Tibial artery (tissue), 4 donors: ENCODE results near the gene METTL27.
A peak's percentile ranks its signal among the peaks of the same experiment; 100 is the strongest.

Source experiments
- DNase-seq, 2 donors: peaks; one replicate each; pipeline ENCODE4 v3.0.0-alpha.2; 2019
- H3K27ac ChIP-seq, 2 donors: fragments of 200-600 bp; sonication (generic) in 1 of 2; 1 replicate in 1 of 2; 2 replicates in 1 of 2; pipeline ENCODE4 v1.5.1; 2018 to 2019; ENCODE audit warnings: mild to moderate bottlenecking in 1 of 2
- H3K27me3 ChIP-seq, 2 donors: fragments of 200-600 bp; sonication (generic) in 1 of 2; one replicate each; pipeline versions ENCODE4 v1.5.1 to v1.6.0; 2016 to 2019
- H3K36me3 ChIP-seq, 3 donors: fragments of 200-600 bp; sonication (generic) in 2 of 3; one replicate each; pipeline ENCODE4 v1.5.1; 2016 to 2019; ENCODE audit warnings: mild to moderate bottlenecking in 2 of 3
- H3K4me1 ChIP-seq, 4 donors: fragments of 200-600 bp; sonication (generic) in 2 of 4; 1 replicate in 3 of 4; 2 replicates in 1 of 4; pipeline ENCODE4 v1.5.1; 2016 to 2019
- H3K4me3 ChIP-seq, 2 donors: fragments of 200-600 bp; sonication (generic) in 1 of 2; 1 replicate in 1 of 2; 2 replicates in 1 of 2; pipeline ENCODE4 v1.5.1; 2018 to 2019; ENCODE audit warnings: mild to moderate bottlenecking in 2 of 2
- H3K9me3 ChIP-seq, 3 donors: fragments of 200-600 bp; sonication (generic) in 1 of 3; one replicate each; pipeline ENCODE4 v1.5.1; 2016 to 2019
- intact Hi-C: fragments of 100-400 bp; cut with DNase I; formaldehyde crosslinking; loops from one replicate; pipeline ENCODE4 v1.15.0; 2023; ENCODE audit warnings: low total_unique reads
- TF ChIP-seq, protein P1 (sequence below), 2 experiments: fragments of 200-600 bp in 1 of 2; fragments of 450-650 bp in 1 of 2; IDR thresholded peaks; one replicate each; pipeline ENCODE4 v1.5.1; 2017 to 2019; ENCODE audit warnings: antibody characterized with exemption in 2 of 2, mild to moderate bottlenecking in 1 of 2, moderate library complexity in 1 of 2

METTL27 gene

DNA sequence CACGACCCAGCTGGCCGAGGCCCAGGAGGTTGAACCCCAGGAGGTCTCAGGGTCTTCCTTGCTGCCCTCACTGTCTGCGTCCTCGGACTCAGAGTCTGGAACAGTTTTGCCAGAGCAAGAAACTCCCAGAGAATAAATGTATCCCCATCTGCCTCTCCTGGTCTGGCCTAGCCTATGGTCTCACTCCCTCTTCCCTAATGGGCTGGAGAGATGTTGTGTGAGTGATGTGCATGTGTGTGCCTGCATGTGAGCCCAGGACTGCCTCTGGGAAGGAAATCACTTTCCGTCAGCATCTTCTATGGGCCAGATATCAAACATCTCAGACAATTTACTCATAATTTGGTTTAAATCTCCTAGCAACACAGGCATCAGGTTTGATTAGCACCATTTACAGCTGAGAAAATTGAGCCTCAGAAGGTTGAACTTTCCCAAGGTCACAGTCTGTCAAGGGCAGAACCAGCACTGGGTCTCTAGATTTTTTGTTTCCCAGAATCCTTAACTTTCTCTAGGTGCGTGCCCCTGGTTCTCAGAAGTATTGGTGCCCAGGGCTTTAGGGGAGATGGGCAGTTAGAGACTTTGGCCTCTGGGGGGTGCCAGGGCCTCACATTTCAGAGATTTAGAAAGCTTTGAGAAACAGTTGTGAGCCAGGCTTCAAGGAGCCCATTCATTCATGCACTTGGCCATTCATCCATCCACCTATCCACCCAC, 23.6 kb upstream of the METTL27 start:
- TF ChIP-seq, protein P1, sequence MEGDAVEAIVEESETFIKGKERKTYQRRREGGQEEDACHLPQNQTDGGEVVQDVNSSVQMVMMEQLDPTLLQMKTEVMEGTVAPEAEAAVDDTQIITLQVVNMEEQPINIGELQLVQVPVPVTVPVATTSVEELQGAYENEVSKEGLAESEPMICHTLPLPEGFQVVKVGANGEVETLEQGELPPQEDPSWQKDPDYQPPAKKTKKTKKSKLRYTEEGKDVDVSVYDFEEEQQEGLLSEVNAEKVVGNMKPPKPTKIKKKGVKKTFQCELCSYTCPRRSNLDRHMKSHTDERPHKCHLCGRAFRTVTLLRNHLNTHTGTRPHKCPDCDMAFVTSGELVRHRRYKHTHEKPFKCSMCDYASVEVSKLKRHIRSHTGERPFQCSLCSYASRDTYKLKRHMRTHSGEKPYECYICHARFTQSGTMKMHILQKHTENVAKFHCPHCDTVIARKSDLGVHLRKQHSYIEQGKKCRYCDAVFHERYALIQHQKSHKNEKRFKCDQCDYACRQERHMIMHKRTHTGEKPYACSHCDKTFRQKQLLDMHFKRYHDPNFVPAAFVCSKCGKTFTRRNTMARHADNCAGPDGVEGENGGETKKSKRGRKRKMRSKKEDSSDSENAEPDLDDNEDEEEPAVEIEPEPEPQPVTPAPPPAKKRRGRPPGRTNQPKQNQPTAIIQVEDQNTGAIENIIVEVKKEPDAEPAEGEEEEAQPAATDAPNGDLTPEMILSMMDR (IDR thresholded peaks at IDR 0.05), result peak; percentile 75 to 84
- Histone ChIP-seq H3K27ac (no peak overlapping the region), H3K9me3 (no peaks in the 10 kb centered on the region), H3K4me3 (no peak overlapping the region), H3K27me3 (no peaks in the 10 kb centered on the region), H3K36me3 (no peaks in the 10 kb centered on the region), H3K4me1 (peaks cover 4 to 31% (median 26%) of the 10 kb centered on the region in 4 donors)
- intact Hi-C loops, result loop anchor here (2.0 to 5.0 kb wide), 3 partner anchors 161 to 531 kb away; no protein-coding TSS in a partner anchor
- peak in 1 of 2 donors; percentile 49 for DNase-seq

DNA sequence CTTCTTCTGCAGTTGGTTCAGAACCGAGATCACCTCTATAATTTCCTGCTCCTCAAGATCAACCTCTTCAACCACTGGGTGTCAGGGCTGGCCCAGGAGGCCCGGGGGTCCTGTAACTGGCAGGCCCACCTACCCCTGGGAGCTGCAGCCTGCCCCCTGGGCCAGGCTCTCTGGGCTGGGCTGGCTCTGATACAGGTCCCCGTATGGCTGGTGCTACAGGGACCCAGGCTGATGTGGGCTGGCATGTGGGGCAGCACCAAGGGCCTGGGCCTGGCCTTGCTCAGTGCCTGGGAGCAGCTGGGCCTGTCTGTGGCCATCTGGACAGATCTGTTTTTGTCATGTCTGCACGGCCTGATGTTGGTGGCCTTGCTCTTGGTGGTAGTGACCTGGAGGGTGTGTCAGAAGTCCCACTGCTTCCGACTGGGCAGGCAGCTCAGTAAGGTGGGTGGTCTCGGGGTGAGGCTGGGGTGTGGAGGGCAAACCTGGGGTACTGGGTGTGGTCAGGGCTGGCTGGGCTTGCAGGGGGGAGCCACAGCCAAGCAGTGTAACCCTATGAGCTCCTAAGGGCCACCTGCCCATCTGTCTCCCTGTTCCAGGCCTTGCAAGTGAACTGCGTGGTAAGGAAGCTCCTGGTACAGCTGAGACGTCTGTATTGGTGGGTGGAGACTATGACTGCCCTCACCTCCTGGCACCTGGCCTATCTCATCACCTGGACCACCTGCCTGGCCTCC, 22.8 kb upstream of the METTL27 start:
- H3K4me3 ChIP-seq, result no peak overlapping the region
- H3K9me3 ChIP-seq, result no peaks in the 10 kb centered on the region
- H3K27ac ChIP-seq, result no peak overlapping the region
- DNase-seq, result no peak
- H3K36me3 ChIP-seq, result no peaks in the 10 kb centered on the region
- TF ChIP-seq, protein P1 (IDR thresholded peaks at IDR 0.05), result no peak
- peaks cover 4 to 23% (median 20%) of the 10 kb centered on the region in 4 donors for H3K4me1 ChIP-seq
- no peaks in the 10 kb centered on the region for H3K27me3 ChIP-seq
- intact Hi-C loops, result loop anchor here (5.0 kb wide), 3 partner anchors 322 to 532 kb away; no protein-coding TSS in a partner anchor

DNA sequence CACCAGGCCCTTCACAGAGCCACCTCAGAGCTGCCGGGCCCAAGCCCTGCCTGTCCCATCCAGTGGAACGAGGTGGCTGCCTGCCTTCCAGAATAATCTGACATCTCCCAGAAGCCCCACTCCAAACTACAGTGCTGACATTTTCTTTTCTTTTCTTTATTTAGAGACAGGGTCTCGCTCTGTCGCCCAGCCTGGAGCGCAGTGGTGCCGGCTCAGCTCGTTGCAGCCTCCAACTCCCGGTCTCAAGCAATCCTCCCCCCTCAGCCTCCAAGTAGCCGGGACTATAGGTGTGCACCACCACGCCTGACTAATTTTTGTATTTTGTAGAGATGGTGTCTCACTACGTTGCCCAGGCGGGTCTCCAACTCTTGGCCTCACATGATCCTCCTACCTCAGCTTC, 19.0 kb upstream of the METTL27 start:
- no peak for DNase-seq
- Histone ChIP-seq H3K27ac (no peak overlapping the region), H3K4me3 (no peak overlapping the region), H3K36me3 (no peaks in the 10 kb centered on the region), H3K27me3 (no peaks in the 10 kb centered on the region), H3K4me1 (no peaks in the 10 kb centered on the region), H3K9me3 (no peaks in the 10 kb centered on the region)
- intact Hi-C loops, result loop anchor here (5.0 kb wide), 1 partner anchor 326 kb away; no protein-coding TSS in a partner anchor
- TF ChIP-seq, protein P1 (IDR thresholded peaks at IDR 0.05), result no peak

DNA sequence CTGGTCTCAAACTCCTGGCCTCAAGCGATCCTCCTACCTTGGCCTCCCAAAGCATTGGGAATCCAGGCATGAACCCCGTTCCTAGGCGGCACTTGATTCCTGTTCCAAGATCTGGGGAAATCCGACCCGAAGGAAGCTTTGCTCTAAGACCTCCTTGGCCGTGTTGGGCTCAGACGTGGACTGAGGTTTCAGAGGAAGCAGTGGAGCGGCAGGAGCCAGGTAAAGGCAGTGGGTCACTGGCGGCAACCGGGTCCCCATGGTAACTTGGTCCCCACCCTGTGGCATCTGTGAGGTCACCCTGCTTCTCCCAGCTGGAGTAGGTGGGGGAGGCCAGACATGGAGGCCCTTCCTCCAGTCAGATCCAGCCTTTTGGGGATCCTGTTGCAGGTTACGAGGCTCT, 18.5 kb upstream of the METTL27 start, which contains the start of gene TMEM270:
TSS of gene TMEM270 (plus strand) at position 301 of the 400 bp plus-strand sequence. CDS start at position 337, 36 bp downstream.
- TF ChIP-seq, protein P1 (IDR thresholded peaks at IDR 0.05), result no peak
- H3K27ac ChIP-seq, result no peak within 1 kb of the TSS
- H3K9me3 ChIP-seq, result no peaks in the 10 kb centered on the region
- H3K36me3 ChIP-seq, result no peaks in the 10 kb centered on the region
- no peak within 1 kb of the TSS for H3K4me3 ChIP-seq
- H3K4me1 ChIP-seq, result peaks cover 0 to 2% (median under 1%) of the 10 kb centered on the region in 4 donors
- intact Hi-C loops, result loop anchor here (5.0 kb wide), 1 partner anchor 326 kb away; no protein-coding TSS in a partner anchor
- DNase-seq, result no peak
- H3K27me3 ChIP-seq, result no peaks in the 10 kb centered on the region

DNA sequence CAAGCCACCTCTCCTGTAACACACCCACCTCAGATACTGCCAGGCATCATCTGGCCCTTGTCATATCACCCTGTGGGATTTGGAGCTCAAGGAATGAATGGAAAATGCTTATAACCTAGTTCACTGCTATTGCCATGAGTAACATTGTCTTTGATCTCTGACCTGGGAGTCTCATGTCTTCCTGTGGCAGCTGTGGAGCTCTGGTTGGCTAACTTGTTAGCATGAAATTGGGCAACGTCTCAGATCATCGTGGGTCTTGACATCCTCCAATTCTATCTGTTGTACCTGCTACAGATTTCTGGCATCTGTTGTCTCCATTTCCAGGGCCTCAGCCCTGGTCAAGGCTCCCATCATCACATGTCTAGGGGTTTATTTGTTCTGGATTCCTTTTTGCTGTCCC, 16.5 kb upstream of the METTL27 start:
- TF ChIP-seq, protein P1 (IDR thresholded peaks at IDR 0.05), result no peak
- no peaks in the 10 kb centered on the region for H3K9me3 ChIP-seq
- H3K4me3 ChIP-seq, result no peak overlapping the region
- H3K27ac ChIP-seq, result no peak overlapping the region
- H3K27me3 ChIP-seq, result no peaks in the 10 kb centered on the region
- H3K36me3 ChIP-seq, result no peaks in the 10 kb centered on the region
- H3K4me1 ChIP-seq, result peaks cover 0 to 8% (median 5%) of the 10 kb centered on the region in 4 donors
- no peak for DNase-seq
- intact Hi-C loops, result no loop called here
